Measurements from ENCODE around the gene SLC49A4.

GRCh38 chr3:122875547-122876127 is 80.8 kb downstream of the SLC49A4 start:
- no peak for TF ChIP-seq POLR2AphosphoS5 (IDR thresholded peaks at IDR 0.05; ENCODE audit: low read depth, low read length)
- no peak for TF ChIP-seq REST (IDR thresholded peaks at IDR 0.05; ENCODE audit: insufficient read depth in 1 of 2, low read depth in 2 of 2, low read length in 2 of 2)
- no peak for TF ChIP-seq TAF1 (IDR thresholded peaks at IDR 0.05; ENCODE audit: borderline replicate concordance, insufficient read depth, low read length)
- TF ChIP-seq SIN3A (IDR thresholded peaks at IDR 0.05; ENCODE audit: borderline replicate concordance, insufficient read depth, low read length) = no peak
